ENCODE measurements around the gene SFTPA2. TPM values are rescaled to one million over a fixed set of nuclear protein-coding genes. Genes with fewer than 3 reads are reported as not detected.
A peak's percentile ranks its signal among the peaks of the same experiment; 100 is the strongest.
"Not testable (repeated sequence)": the region's sequence is repeated elsewhere in the genome, so short reads cannot be mapped to it uniquely, and the experiment has no call there.

Gene SFTPA2
- total RNA-seq, 1 donor from 2014 or later: 14,717 TPM

- Histone ChIP-seq H3K4me3 (no peak overlapping the region), H3K36me3 (no peaks in the 10 kb centered on the region), H3K9me3 (peaks cover 5% of the 10 kb centered on the region), H3K4me1 (peaks cover 8% of the 10 kb centered on the region), H3K27me3 (ENCODE audit: low read depth) (no peaks in the 10 kb centered on the region), H3K27ac (no peak overlapping the region)
- DNase-seq (no peak), ATAC-seq (no peak)
- intact Hi-C loops (cut with DNase I): no loop called here
- TF ChIP-seq CTCF (IDR thresholded peaks at IDR 0.05): no peak
Observed at GRCh38 chr10:79601939-79602338, 41.7 kb upstream of the SFTPA2 start.

- ATAC-seq; H3K4me3 ChIP-seq; H3K36me3 ChIP-seq; H3K27ac ChIP-seq; DNase-seq; H3K4me1 ChIP-seq; H3K27me3 ChIP-seq (ENCODE audit: low read depth); intact Hi-C loops (cut with DNase I); H3K9me3 ChIP-seq: not testable (repeated sequence)
Observed at GRCh38 chr10:79599644-79600043, 39.4 kb upstream of the SFTPA2 start.

GRCh38 chr10:79595510-79595909 is 35.3 kb upstream of the SFTPA2 start:
- DNase-seq (no peak), ATAC-seq (peak in 1 of 2 donors; percentile 48)
- intact Hi-C loops (cut with DNase I): no loop called here
- Histone ChIP-seq H3K27me3 (ENCODE audit: low read depth) (no peaks in the 10 kb centered on the region), H3K36me3 (no peaks in the 10 kb centered on the region), H3K27ac (no peak overlapping the region), H3K4me3 (no peak overlapping the region), H3K4me1 (no peaks in the 10 kb centered on the region), H3K9me3 (no peaks in the 10 kb centered on the region)
- TF ChIP-seq CTCF (IDR thresholded peaks at IDR 0.05): no peak

- H3K36me3 ChIP-seq; DNase-seq; H3K27me3 ChIP-seq (ENCODE audit: low read depth); ATAC-seq; H3K27ac ChIP-seq; H3K4me3 ChIP-seq; H3K9me3 ChIP-seq; intact Hi-C loops (cut with DNase I); H3K4me1 ChIP-seq: not testable (repeated sequence)
Observed at GRCh38 chr10:79594565-79594964, 34.4 kb upstream of the SFTPA2 start.

GRCh38 chr10:79593377-79593776 is 33.2 kb upstream of the SFTPA2 start:
- H3K4me3 ChIP-seq: no peak overlapping the region
- H3K4me1 ChIP-seq: no peaks in the 10 kb centered on the region
- H3K27ac ChIP-seq: no peak overlapping the region
- H3K27me3 ChIP-seq (ENCODE audit: low read depth): no peaks in the 10 kb centered on the region
- H3K36me3 ChIP-seq: no peaks in the 10 kb centered on the region
- intact Hi-C loops (cut with DNase I): no loop called here
- no peak for ATAC-seq
- H3K9me3 ChIP-seq: no peaks in the 10 kb centered on the region
- TF ChIP-seq CTCF (IDR thresholded peaks at IDR 0.05): no peak
- DNase-seq: no peak

- Histone ChIP-seq H3K36me3 (no peaks in the 10 kb centered on the region), H3K4me1 (no peaks in the 10 kb centered on the region), H3K27ac (no peak overlapping the region), H3K4me3 (no peak overlapping the region), H3K9me3 (no peaks in the 10 kb centered on the region), H3K27me3 (ENCODE audit: low read depth) (no peaks in the 10 kb centered on the region)
- peak; percentile 50 to 70 for ATAC-seq
- no peak for DNase-seq
- TF ChIP-seq CTCF (IDR thresholded peaks at IDR 0.05): no peak
- intact Hi-C loops (cut with DNase I): no loop called here
Observed at GRCh38 chr10:79588800-79589199, 28.6 kb upstream of the SFTPA2 start.

GRCh38 chr10:79586933-79587332 is 26.7 kb upstream of the SFTPA2 start:
- Histone ChIP-seq H3K27me3 (ENCODE audit: low read depth) (no peaks in the 10 kb centered on the region), H3K36me3 (no peaks in the 10 kb centered on the region), H3K4me3 (no peak overlapping the region), H3K4me1 (no peaks in the 10 kb centered on the region), H3K9me3 (no peaks in the 10 kb centered on the region), H3K27ac (no peak overlapping the region)
- TF ChIP-seq CTCF (IDR thresholded peaks at IDR 0.05): no peak
- intact Hi-C loops (cut with DNase I): no loop called here
- DNase-seq (no peak), ATAC-seq (peak; percentile 73 to 82)
